ENCODE measurements around the gene TIMMDC1. TPM values are rescaled to one million over a fixed set of nuclear protein-coding genes. Genes with fewer than 3 reads are reported as not detected.
A peak's percentile ranks its signal among the peaks of the same experiment; 100 is the strongest.
"Not testable (repeated sequence)": the region's sequence is repeated elsewhere in the genome, so short reads cannot be mapped to it uniquely, and the experiment has no call there.

The TIMMDC1 gene
- total RNA-seq, 1 donor from 2014 or later: 52.8 TPM

GRCh38 chr3:119508172-119508845 lies 10.0 kb downstream of the TIMMDC1 start:
- DNase-seq (ENCODE audit: low spot score): no peak
- no peak for ATAC-seq

GRCh38 chr3:119510690-119511089 lies 12.3 kb downstream of the TIMMDC1 start:
- no peak for ATAC-seq

GRCh38 chr3:119514637-119515036 lies 16.3 kb downstream of the TIMMDC1 start:
- DNase-seq (ENCODE audit: low spot score) (no peak), ATAC-seq (no peak)

More at GRCh38 chr3:119510690-119511089, 12.3 kb downstream of the TIMMDC1 start:
- DNase-seq (ENCODE audit: low spot score): no peak

- ATAC-seq: no peak
These were observed 18.8 kb downstream of the TIMMDC1 start for GRCh38 chr3:119517112-119517511.

GRCh38 chr3:119518026-119518425 lies 19.7 kb downstream of the TIMMDC1 start:
- no peak for DNase-seq (ENCODE audit: low spot score)
- no peak for ATAC-seq

More at GRCh38 chr3:119517112-119517511, 18.8 kb downstream of the TIMMDC1 start:
- no peak for DNase-seq (ENCODE audit: low spot score)

GRCh38 chr3:119524931-119525662 lies 26.8 kb downstream of the TIMMDC1 start:
- peak; percentile 52 for ATAC-seq
- no peak for DNase-seq (ENCODE audit: low spot score)

GRCh38 chr3:119527714-119528113 lies 29.4 kb downstream of the TIMMDC1 start:
- no peak for ATAC-seq
- no peak for DNase-seq (ENCODE audit: low spot score)

GRCh38 chr3:119529883-119530282 lies 31.5 kb downstream of the TIMMDC1 start:
- ATAC-seq: no peak

GRCh38 chr3:119530456-119530855 lies 32.1 kb downstream of the TIMMDC1 start:
- ATAC-seq (no peak), DNase-seq (ENCODE audit: low spot score) (no peak)

More at GRCh38 chr3:119529883-119530282, 31.5 kb downstream of the TIMMDC1 start:
- DNase-seq (ENCODE audit: low spot score): no peak

- ATAC-seq: no peak
- DNase-seq (ENCODE audit: low spot score): no peak
These were observed 32.8 kb downstream of the TIMMDC1 start for GRCh38 chr3:119531151-119531550.

GRCh38 chr3:119534296-119534695 lies 35.9 kb downstream of the TIMMDC1 start:
- DNase-seq (ENCODE audit: low spot score) (no peak), ATAC-seq (no peak)

GRCh38 chr3:119536757-119537156 lies 38.4 kb downstream of the TIMMDC1 start:
- DNase-seq (ENCODE audit: low spot score) (no peak), ATAC-seq (no peak)

- no peak for ATAC-seq
- DNase-seq (ENCODE audit: low spot score): no peak
These were observed 40.4 kb downstream of the TIMMDC1 start for GRCh38 chr3:119538772-119539171.

GRCh38 chr3:119541547-119541946 lies 43.2 kb downstream of the TIMMDC1 start:
- DNase-seq (ENCODE audit: low spot score) (no peak), ATAC-seq (no peak)

- DNase-seq (ENCODE audit: low spot score) (no peak), ATAC-seq (no peak)
These were observed 43.9 kb downstream of the TIMMDC1 start for GRCh38 chr3:119542168-119542767.

- no peak for DNase-seq (ENCODE audit: low spot score)
- no peak for ATAC-seq
These were observed 44.8 kb downstream of the TIMMDC1 start for GRCh38 chr3:119543147-119543546.

GRCh38 chr3:119547227-119547626 lies 48.9 kb downstream of the TIMMDC1 start:
- ATAC-seq (no peak), DNase-seq (ENCODE audit: low spot score) (no peak)

- ATAC-seq: no peak
- no peak for DNase-seq (ENCODE audit: low spot score)
These were observed 50.0 kb downstream of the TIMMDC1 start for GRCh38 chr3:119548341-119548740.

GRCh38 chr3:119550192-119550910 lies 52.0 kb downstream of the TIMMDC1 start:
- no peak for DNase-seq (ENCODE audit: low spot score)
- no peak for ATAC-seq

- ATAC-seq: no peak
- DNase-seq (ENCODE audit: low spot score): no peak
These were observed 53.3 kb downstream of the TIMMDC1 start for GRCh38 chr3:119551598-119551997.

- not testable (repeated sequence) for ATAC-seq; DNase-seq (ENCODE audit: low spot score)
These were observed 54.6 kb downstream of the TIMMDC1 start for GRCh38 chr3:119552928-119553327.
